Measurements from ENCODE around the gene HPSE2.

HPSE2 gene

DNA sequence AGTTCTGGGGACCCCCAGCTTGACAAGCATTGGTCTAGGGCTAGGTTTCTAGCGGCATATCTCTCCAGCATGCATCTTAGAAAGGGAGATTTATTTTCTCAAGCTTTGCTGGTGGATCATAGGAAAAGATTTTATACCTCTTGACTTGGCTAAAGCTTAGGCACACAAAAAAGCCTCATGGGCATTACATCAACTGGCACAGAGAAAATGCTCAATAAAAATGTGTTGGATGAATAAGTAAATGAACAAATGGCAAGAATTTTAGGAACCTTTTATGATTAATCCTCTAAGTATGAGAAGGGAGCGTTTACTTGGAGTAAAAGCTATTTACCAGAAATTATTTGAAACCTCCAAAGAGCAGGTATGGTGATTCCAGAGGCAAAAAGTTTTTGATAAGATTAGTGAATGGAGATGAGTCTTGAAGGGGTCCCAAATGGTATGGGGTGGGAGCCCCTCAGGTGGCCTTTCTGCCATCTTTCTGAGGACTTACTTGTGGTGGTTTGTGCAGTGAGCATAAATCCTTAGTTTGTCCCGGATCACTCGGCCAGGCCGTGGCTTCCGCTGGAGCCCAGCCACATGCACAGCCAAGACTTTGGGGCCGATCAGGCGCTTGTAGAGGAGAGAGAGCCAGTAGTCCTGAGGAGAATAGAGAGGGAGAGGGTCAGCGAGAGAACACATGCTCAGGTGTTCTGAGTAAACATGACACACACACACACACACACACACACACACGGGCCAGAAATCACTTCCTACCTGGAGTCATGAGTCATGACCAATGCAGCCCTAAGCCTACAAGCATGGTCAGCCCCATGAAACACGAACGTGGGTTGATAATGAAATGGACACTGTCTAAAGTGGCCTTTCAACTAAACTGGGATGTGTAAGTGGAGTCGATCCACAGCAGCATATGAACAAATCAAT is 745.8 kb downstream of the HPSE2 start:
- DNase-seq (ENCODE audit: low read depth) = no peak

DNA sequence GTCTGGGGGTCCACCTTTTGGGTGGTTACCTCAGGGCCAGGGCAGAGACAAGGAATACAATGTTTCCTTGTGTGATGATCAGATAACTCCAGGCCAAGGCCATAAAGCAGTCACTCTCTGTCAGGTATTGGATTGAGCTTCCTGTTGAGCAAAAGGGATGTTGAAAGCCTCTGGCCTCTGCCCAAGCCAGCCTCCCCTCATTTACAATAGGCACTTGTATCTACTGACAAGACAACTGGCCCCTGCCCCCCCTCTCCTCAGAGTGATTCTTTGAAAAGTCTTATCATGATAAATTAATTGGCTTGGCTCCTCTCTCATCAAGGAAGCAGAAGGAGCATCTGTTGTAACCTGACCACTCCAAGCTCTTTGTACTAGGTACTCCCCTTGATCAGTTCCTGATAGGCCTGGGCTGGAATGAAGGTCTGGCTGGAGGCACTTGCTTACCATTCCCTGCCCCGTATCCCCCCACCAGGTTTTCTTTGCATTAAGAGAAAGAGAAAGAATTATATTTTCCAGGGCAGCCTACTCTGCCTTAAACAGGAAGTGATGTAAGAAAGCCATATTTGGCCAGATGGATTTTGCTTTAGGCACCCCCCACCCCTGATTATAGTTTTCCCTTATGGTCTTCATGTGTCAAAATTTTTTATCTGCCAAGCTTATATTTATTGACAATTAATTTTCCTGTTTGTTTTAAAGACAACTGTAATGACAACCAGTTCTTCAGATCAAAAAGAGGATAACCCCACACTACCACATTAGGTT is 746.8 kb downstream of the HPSE2 start:
- DNase-seq (ENCODE audit: low read depth) = no peak

DNA sequence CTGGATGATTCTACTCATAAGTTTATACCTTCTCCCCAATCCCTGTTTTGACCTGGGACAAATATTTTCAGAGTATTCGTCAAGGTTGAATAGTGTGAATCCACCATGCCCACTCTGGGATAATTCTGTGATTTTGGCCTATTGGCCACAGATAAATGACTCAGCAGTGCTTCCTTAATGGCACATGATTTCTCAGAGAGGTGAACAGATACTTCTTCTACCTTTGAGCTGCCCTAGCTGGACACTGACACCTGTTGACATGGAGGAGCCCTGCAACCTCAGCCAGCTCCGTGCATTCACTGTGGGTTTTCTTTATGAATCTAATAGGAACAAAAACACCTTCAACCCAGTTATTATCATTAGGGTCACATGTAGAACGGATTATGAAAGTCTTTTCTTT is 748.0 kb downstream of the HPSE2 start:
- no peak for DNase-seq (ENCODE audit: low read depth)

DNA sequence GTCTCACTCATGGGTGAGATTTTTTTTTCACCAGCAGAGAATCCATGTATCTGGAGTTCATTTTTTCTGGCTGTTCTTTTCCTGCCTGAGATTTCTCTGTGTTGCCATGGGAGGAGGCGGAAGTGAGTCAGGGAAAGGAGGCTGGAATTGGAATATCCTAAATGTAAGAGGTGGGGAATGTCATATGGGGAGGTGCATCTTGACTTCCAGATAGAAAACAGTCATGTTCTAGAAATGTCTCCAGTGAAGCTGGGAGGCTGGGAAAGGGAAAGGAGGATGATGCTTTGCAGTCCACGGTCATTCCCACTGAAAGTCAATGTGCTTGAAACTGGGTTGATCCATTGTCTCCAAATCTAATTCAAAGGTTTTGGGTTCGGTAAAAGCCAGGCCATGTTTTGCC is 749.2 kb downstream of the HPSE2 start:
- DNase-seq (ENCODE audit: low read depth) = no peak

DNA sequence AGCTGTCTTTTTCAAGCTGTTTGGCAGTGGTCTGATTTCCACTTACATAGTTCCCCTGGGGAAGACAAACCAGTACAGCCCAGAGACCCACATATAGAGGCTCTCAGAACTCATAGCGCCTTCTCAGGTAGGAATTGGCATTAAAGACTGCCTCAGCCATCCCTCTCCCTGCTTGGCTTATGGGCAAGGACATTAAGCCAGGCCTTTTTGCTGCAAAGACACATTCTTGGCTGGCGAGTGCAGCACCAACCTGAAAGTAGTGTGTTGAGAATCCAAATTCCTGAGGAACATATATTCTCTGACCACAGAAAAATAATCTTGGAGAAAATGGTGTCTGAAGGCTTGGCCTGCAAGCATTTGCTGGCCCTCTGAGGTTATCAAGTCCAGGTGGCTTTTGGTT is 749.7 kb downstream of the HPSE2 start:
- no peak for DNase-seq (ENCODE audit: low read depth)

DNA sequence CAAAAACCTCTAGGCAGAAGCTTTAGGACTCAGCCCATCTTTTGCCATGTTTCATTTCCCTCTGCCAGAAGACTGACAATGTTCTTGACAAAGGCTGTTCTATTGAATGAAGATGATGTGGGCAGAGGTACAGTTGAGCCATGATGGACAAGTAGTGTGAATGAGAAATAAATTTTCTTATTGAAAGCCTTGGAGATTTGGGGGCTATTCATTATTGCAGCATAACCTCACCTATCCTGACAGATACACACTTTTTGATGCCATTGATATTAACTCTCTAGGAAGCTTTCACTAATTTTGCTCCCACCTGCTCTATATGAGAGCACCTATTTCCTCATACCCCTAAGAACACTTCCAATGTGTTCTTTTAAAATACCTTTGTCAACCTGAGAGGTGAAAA is 752.0 kb downstream of the HPSE2 start:
- DNase-seq (ENCODE audit: low read depth) = no peak

- no peak for DNase-seq (ENCODE audit: low read depth)
Measured at GRCh38 chr10:98482096-98482495, 753.6 kb downstream of the HPSE2 start.

GRCh38 chr10:98481404-98481945 is 754.2 kb downstream of the HPSE2 start:
- DNase-seq (ENCODE audit: low read depth) = no peak

GRCh38 chr10:98478430-98479222 is 757.0 kb downstream of the HPSE2 start:
- no peak for DNase-seq (ENCODE audit: low read depth)

DNA sequence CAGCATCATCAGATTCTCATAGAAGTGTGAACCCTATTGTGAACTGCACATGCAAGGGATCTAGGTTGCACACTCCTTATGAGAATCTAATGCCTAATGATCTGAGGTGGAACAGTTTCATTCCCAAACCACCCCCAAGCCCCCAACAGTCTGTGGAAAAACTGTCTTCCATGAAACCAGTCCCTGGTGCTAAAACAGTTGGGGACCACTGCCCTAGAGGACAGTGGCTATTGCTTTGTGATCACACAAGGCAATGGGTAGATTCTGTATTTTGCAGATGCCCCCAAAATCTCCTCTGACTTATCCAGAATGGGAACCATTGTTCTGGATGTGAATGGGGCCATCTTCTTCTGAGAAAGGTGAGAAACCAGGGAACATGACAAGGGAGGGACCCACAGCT is 757.8 kb downstream of the HPSE2 start:
- DNase-seq (ENCODE audit: low read depth) = no peak

DNA sequence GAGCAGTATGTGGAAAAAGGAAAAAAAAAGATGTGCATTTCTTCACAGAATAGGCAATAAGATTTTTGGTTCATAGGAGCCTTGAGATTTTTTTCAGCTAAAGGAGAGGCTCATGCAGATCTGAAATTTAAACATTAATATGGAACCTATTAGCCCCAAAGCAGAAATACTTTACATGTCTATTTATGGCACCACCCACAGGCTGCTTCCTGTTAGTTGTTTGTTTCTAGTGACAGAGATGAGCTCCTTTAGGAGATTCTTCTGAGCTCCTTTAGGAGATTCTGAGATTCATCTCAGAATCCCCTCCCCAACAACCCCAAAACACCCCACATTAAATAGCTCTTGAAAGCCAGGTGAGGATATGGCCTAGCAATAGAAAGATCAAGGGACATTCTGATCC is 761.0 kb downstream of the HPSE2 start:
- no peak for DNase-seq (ENCODE audit: low read depth)

DNA sequence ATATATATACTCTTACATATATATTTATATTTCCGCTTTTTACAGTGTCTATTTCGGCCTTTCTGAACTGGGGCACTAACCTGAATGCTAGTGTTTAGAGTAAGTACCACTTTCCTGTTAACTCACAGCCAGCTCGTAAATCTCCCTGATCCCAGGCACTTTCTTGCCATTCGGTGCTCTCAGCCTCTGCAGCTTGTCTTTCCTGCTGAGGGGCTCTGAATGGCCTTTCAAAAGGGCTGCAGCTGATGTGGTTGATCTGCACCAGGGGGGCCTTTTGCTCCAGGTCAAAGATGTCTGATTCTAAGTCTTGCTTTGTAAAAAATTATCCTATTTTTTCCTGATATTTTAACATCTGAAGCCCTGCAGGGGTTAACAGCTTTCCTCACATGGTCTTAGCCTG is 763.5 kb downstream of the HPSE2 start:
- DNase-seq (ENCODE audit: low read depth) = no peak

GRCh38 chr10:98470850-98471249 is 764.8 kb downstream of the HPSE2 start:
- DNase-seq (ENCODE audit: low read depth) = no peak

GRCh38 chr10:98469001-98469931 is 766.4 kb downstream of the HPSE2 start:
- no peak for DNase-seq (ENCODE audit: low read depth)

DNA sequence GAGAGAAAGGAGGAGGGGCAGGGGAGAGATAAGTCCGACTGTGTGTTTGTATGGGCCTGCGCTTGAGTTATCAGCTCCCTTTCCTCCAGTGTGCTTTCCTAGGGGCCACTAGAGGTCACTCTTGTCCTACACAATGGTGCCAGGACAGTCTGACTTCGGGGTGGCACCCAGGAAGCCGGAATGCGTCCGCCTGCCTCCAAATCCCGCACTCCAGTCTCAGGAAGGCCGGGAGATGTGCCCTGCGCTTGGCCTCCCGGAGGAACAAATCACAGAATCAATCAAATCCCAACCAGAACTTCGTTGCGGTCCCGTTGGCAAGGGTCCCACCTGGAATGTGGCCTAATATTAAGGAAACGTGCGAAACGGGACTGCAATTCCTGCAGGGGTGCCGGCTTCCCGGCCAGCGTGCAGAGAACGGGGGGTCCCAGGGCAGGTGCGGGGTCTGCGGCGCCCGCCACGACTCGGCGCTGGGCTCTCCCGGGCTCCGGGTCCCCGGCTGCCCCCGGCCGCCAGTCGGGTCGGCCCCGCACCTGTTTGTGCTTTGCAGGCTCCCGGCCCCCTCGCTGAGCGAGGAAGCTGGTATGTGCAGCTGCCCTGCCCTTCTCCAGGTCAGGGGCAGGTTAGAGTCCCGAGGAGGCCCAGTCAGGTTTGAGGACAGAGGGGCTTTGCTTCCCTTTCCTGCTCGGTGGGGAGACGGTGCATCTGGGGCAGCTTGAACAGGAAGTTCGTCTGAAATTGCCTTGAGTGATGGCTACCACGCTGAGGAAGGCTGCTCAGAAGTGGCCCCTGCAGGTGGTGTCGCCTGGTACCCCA is 767.9 kb downstream of the HPSE2 start:
- DNase-seq (ENCODE audit: low read depth) = peak; percentile 41

- DNase-seq (ENCODE audit: low read depth) = no peak
Measured at GRCh38 chr10:98466861-98467505, 768.7 kb downstream of the HPSE2 start.

DNA sequence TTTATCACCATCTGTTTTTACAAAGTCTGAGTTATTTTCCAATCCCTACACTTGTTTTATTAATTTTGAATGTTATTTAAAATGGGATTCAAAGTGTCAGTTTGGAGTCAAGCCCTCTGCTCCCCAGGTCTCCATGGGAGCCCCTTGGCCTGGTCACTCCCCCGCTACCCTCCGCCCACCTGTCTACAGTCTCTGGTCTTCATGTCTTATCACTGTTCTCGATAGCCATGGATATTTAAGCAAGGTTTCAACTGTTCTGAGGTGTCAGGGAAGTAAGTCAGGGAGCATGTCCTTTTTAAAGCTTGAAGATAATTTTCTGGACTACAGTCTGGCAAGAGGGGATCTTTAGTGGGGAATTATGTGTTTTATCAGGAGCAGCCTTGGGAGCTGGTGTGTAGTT is 769.8 kb downstream of the HPSE2 start:
- no peak for DNase-seq (ENCODE audit: low read depth)

GRCh38 chr10:98463976-98464754 is 771.5 kb downstream of the HPSE2 start:
- no peak for DNase-seq (ENCODE audit: low read depth)

DNA sequence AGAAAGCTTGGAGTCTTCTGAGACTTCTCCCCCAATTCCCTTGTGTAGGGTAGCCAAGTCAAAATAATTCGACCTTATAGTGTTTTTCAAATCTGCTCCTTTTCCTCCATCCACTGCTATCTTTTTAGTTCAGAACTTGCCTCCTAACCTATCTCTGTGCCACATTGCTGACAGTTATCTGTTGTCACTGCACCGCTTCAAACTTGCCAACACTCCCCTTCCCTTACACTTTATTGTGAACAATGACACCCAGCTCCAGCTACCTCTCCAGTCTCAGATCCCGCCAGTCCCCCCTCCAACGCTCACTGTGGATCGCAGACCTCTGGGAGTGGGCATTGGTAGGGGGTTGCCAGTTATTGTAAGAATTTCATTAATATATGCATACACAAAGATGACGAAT is 772.6 kb downstream of the HPSE2 start:
- DNase-seq (ENCODE audit: low read depth) = no peak
